Fibroblast of mammary gland (primary cell): Measurements from ENCODE around the gene FURIN.

ENCODE experiments used
- DNase-seq: peaks from one replicate; pipeline ENCODE4 v3.0.0-alpha.2; 2010; ENCODE audit warnings: low read depth
- H3K4me3 ChIP-seq: 2 replicates; pipeline ENCODE4 v1.5.1; 2011; ENCODE audit warnings: low read depth, mild to moderate bottlenecking, low read length, moderate library complexity; ENCODE audit not compliant: control insufficient read depth
- TF ChIP-seq, protein P1 (sequence below): conservative IDR thresholded peaks from 2 replicates; pipeline ENCODE4 v1.5.1; 2011; ENCODE audit warnings: low read depth, low read length, inconsistent platforms; ENCODE audit not compliant: control insufficient read depth, insufficient read depth

Gene FURIN

DNA sequence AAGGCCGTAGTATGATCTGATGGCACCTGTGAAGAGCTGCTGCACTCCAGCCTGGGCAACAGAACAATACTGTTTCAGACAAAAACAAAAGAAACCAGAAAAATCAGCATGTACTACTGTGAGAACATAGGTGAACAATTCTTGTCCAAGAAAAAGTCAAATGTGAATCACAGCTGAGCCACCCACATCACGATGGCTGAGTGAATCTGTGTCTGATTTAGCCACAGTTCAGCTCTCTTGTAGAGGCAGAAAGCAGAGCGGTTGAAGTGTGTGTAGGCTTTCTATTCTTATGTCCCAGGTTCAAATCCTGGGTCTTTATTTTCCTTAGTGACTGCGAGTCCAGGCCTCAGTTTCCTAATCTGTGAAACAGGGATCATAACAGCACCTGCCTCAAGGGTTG, 4.4 kb upstream of the FURIN start:
- TF ChIP-seq, protein P1, sequence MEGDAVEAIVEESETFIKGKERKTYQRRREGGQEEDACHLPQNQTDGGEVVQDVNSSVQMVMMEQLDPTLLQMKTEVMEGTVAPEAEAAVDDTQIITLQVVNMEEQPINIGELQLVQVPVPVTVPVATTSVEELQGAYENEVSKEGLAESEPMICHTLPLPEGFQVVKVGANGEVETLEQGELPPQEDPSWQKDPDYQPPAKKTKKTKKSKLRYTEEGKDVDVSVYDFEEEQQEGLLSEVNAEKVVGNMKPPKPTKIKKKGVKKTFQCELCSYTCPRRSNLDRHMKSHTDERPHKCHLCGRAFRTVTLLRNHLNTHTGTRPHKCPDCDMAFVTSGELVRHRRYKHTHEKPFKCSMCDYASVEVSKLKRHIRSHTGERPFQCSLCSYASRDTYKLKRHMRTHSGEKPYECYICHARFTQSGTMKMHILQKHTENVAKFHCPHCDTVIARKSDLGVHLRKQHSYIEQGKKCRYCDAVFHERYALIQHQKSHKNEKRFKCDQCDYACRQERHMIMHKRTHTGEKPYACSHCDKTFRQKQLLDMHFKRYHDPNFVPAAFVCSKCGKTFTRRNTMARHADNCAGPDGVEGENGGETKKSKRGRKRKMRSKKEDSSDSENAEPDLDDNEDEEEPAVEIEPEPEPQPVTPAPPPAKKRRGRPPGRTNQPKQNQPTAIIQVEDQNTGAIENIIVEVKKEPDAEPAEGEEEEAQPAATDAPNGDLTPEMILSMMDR = no peak
- H3K4me3 ChIP-seq = no peak overlapping the region
- no peak for DNase-seq

GRCh38 chr15:90864507-90864906, 3.9 kb upstream of the FURIN start:
- TF ChIP-seq, protein P1 = no peak
- no peak for DNase-seq
- no peak overlapping the region for H3K4me3 ChIP-seq

- TF ChIP-seq, protein P1 = no peak
These were observed 2.7 kb upstream of the FURIN start for GRCh38 chr15:90865702-90866101.

DNA sequence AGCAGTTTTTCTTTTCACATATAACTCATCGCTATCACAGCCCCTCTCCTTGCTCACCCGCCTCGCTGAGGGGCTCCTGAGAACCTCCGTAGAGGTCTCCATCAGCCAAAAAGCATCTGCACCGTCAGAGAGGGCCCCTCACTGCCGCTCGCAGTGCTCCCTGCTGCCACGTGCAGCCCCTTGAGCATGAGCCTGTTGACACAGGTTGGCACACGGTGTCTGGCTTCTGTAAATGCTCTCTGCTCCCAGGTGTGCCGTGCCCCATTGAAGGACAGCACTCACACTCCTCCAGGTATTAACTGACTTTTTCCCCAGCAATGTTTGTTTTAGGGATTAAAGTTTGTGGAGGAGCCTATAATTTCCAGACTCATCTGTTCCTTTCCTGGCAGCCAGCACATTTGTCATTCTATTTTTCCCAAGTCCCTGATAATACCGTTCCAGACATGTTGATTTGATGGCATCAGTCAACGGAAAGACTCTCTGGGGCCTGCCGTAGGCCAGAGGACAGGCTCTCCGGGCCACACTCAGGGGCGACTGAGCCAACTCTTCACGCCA, 2.1 kb upstream of the FURIN start:
- no peak for DNase-seq
- TF ChIP-seq, protein P1 = no peak
- H3K4me3 ChIP-seq = no peak overlapping the region

More at GRCh38 chr15:90865702-90866101, 2.7 kb upstream of the FURIN start:
- no peak for DNase-seq
- no peak overlapping the region for H3K4me3 ChIP-seq

DNA sequence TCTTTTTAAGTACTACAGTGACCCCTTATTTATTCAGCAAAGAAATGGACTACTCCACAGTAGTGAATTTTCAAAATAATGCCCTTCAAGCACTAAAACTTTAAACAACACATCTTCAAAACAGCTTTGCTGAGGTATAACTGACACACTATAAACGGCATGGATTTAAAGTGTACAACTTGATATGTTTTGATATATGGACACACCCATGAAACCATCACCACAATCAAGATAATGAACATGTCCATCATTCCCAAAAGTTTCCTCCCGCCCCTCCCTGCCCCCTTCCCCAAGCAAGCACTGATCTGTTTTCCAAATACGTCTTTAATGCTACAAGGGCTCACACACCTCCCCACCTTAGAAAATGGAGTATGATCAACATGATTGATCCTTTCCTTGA, 1.6 kb upstream of the FURIN start:
- H3K4me3 ChIP-seq = no peak overlapping the region
- no peak for DNase-seq
- TF ChIP-seq, protein P1 = no peak

DNA sequence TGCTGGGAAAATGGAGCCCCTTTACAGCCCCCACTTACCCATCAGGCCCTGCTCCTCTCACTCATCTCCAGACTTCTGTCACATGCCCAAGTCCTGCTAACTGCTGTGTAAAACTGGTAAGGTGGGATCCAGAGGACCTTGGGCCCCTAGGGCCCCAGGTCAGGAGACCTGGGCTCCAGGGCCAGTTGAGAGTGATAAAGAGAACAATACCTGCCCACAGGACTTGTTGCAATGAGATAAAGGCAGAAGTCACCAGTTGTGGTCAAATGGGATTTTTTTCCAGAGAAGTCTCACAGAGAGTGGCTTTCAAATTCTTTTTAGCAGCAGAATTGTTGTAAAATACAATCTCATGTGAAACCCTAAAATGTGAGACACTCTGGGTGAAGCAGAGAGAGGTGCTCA, 753 bp downstream of the FURIN start:
- H3K4me3 ChIP-seq = no peak overlapping the region
- TF ChIP-seq, protein P1 = no peak
- DNase-seq = no peak
